HEK293T (cell line): ENCODE measurements around the gene KBTBD13.
A peak's percentile ranks its signal among the peaks of the same experiment; 100 is the strongest.

ENCODE experiments used
- CTCF ChIA-PET: fragments of 350-600 bp; formaldehyde crosslinking; extraction: SDS; loops from one replicate; lab custom pipeline; 2021; ENCODE audit warnings: antibody characterized with exemption, inconsistent platforms; lab: Yijun Ruan, JAX
- POLR2A ChIA-PET: fragments of 350-600 bp; formaldehyde crosslinking; extraction: SDS; loops from one replicate; lab custom pipeline; 2020; ENCODE audit warnings: antibody characterized with exemption, inconsistent platforms; lab: Yijun Ruan, JAX
- DNase-seq: peaks from one replicate; pipeline ENCODE4 v3.0.0; 2012; ENCODE audit warnings: mixed read lengths; ENCODE audit errors: extremely low spot score
- ARNT ChIP-seq: fragments of 450-650 bp; IDR thresholded peaks from 2 replicates; pipeline ENCODE4 v1.6.1; 2017; ENCODE audit warnings: mild to moderate bottlenecking
- BHLHE40 ChIP-seq: fragments of 450-650 bp; IDR thresholded peaks from 2 replicates; pipeline ENCODE4 v1.6.1; 2016; ENCODE audit warnings: mild to moderate bottlenecking, moderate library complexity, borderline replicate concordance
- CTBP1 ChIP-seq: fragments of 450-650 bp; IDR thresholded peaks from 2 replicates; pipeline ENCODE4 v1.6.1; 2016; ENCODE audit warnings: borderline replicate concordance
- ELF4 ChIP-seq: fragments of 450-650 bp; IDR thresholded peaks from 2 replicates; pipeline ENCODE4 v1.6.1; 2017; ENCODE audit warnings: antibody characterized with exemption
- FOXA1 ChIP-seq: fragments of 450-650 bp; IDR thresholded peaks from 2 replicates; pipeline ENCODE4 v1.6.1; 2016; ENCODE audit warnings: mild to moderate bottlenecking
- FOXK2 ChIP-seq: fragments of 450-650 bp; IDR thresholded peaks from 2 replicates; pipeline ENCODE4 v1.6.1; 2016; ENCODE audit warnings: mild to moderate bottlenecking
- FOXM1 ChIP-seq: fragments of 450-650 bp; IDR thresholded peaks from 2 replicates; pipeline ENCODE4 v1.6.1; 2017; ENCODE audit warnings: mild to moderate bottlenecking, borderline replicate concordance
- HDGF ChIP-seq: fragments of 450-650 bp; IDR thresholded peaks from 2 replicates; pipeline ENCODE4 v1.6.1; 2017; ENCODE audit warnings: antibody characterized with exemption, borderline replicate concordance
- L3MBTL2 ChIP-seq: fragments of 450-650 bp; conservative IDR thresholded peaks from 2 replicates; pipeline ENCODE4 v1.6.1; 2016; ENCODE audit warnings: mild to moderate bottlenecking
- LEF1 ChIP-seq: fragments of 450-650 bp; IDR thresholded peaks from 2 replicates; pipeline ENCODE4 v1.6.1; 2017; ENCODE audit warnings: mild to moderate bottlenecking, borderline replicate concordance
- NFRKB ChIP-seq: fragments of 450-650 bp; IDR thresholded peaks from 2 replicates; pipeline ENCODE4 v1.6.1; 2016; ENCODE audit warnings: mild to moderate bottlenecking, moderate library complexity
- PKNOX1 ChIP-seq: fragments of 450-650 bp; IDR thresholded peaks from 2 replicates; pipeline ENCODE4 v1.6.1; 2016
- SP1 ChIP-seq: fragments of 450-650 bp; IDR thresholded peaks from 2 replicates; pipeline ENCODE4 v1.6.1; 2017
- SUZ12 ChIP-seq: fragments of 450-650 bp; IDR thresholded peaks from 2 replicates; pipeline ENCODE4 v1.6.1; 2016; ENCODE audit warnings: mild to moderate bottlenecking
- TARDBP ChIP-seq: fragments of 450-650 bp; IDR thresholded peaks from 2 replicates; pipeline ENCODE4 v1.6.1; 2016
- ZNF384 ChIP-seq: fragments of 450-650 bp; IDR thresholded peaks from 2 replicates; pipeline ENCODE4 v1.6.1; 2016

KBTBD13 gene

GRCh38 chr15:65029736-65030208 is 46.8 kb upstream of the KBTBD13 start:
- no peak for DNase-seq
- ChIA-PET POLR2A (no interaction called here), CTCF (no interaction called here)
- TF ChIP-seq ELF4 (no peak), L3MBTL2 (no peak), ZNF384 (no peak), TARDBP (no peak), BHLHE40 (no peak), FOXA1 (no peak), LEF1 (no peak), SP1 (no peak), HDGF (no peak), CTBP1 (no peak), ARNT (no peak), SUZ12 (no peak), NFRKB (no peak), PKNOX1 (no peak), FOXK2 (no peak), FOXM1 (no peak)

GRCh38 chr15:65032801-65033537 is 43.6 kb upstream of the KBTBD13 start:
- TF ChIP-seq BHLHE40: no peak
- peak; percentile 51; the same call in 1 of the 2 replicates for TF ChIP-seq PKNOX1
- ChIA-PET CTCF (interaction anchor here (0.5 to 1.0 kb wide), 5 partner anchors 11 to 1304 kb away, joined by 3 to 5 read pairs (median 3); no protein-coding TSS in a partner anchor), POLR2A (no interaction called here)
- DNase-seq: peak; percentile 24

- ChIA-PET POLR2A (interaction anchor here (0.8 kb wide), 1 partner anchor 271 kb away, joined by 3 read pairs; the partner anchor contains the start of gene RNU5B-1), CTCF (interaction anchor here (0.5 to 1.0 kb wide), 8 partner anchors 10 to 1303 kb away, joined by 3 to 6 read pairs (median 3); no protein-coding TSS in a partner anchor)
- DNase-seq: peak; percentile 31
- TF ChIP-seq LEF1 (no peak), ELF4 (no peak), NFRKB (no peak), BHLHE40 (no peak), SP1 (no peak), FOXM1 (no peak), PKNOX1 (no peak), CTBP1 (no peak), ARNT (no peak)
Measured at GRCh38 chr15:65033659-65034269, 42.8 kb upstream of the KBTBD13 start.

- DNase-seq: no peak
- ChIA-PET POLR2A (no interaction called here), CTCF (interaction anchor here (0.7 to 0.8 kb wide), 3 partner anchors 9 to 27 kb away, joined by 3 read pairs; no protein-coding TSS in a partner anchor)
- TF ChIP-seq ARNT (no peak), L3MBTL2 (no peak), SUZ12 (no peak), FOXM1 (no peak), TARDBP (no peak), ZNF384 (no peak), FOXK2 (no peak), PKNOX1 (no peak), ELF4 (no peak), HDGF (no peak), LEF1 (no peak), NFRKB (no peak), FOXA1 (no peak), SP1 (no peak)
Measured at GRCh38 chr15:65034719-65035118, 41.8 kb upstream of the KBTBD13 start.

- no peak for DNase-seq
- no peak for TF ChIP-seq L3MBTL2
- TF ChIP-seq BHLHE40: no peak
- no peak for TF ChIP-seq ARNT
- no peak for TF ChIP-seq PKNOX1
- TF ChIP-seq TARDBP: no peak
- TF ChIP-seq CTBP1: no peak
- TF ChIP-seq LEF1: no peak
- TF ChIP-seq FOXK2: no peak
- TF ChIP-seq SP1: no peak
- TF ChIP-seq FOXM1: no peak
- ChIA-PET CTCF (no interaction called here), POLR2A (no interaction called here)
Measured at GRCh38 chr15:65037309-65037708, 39.2 kb upstream of the KBTBD13 start.
